B cell (primary cell): ENCODE measurements around the gene KDM3B. TPM values are rescaled to one million over a fixed set of nuclear protein-coding genes. Genes with fewer than 3 reads are reported as not detected.

ENCODE experiments used
- ATAC-seq: fragments of 200-7000 bp; cut with Tn5 transposase; one replicate; pipeline ENCODE4 v1.10.0; 2021; ENCODE audit warnings: low read depth, mild to moderate bottlenecking, moderate number of reproducible peaks, moderate library complexity
- CTCF ChIA-PET: fragments of 350-600 bp; sonication (Branson Sonifier 250); formaldehyde crosslinking; loops from one replicate; lab custom pipeline; 2021; ENCODE audit warnings: antibody characterized with exemption, inconsistent platforms; lab: Charles Lee
- POLR2A ChIA-PET: fragments of 350-600 bp; sonication (Branson Sonifier 250); formaldehyde crosslinking; loops from one replicate; lab custom pipeline; 2021; ENCODE audit warnings: antibody characterized with exemption; lab: Charles Lee
- DNase-seq: peaks from one replicate; pipeline ENCODE4 v3.0.0; 2013
- H2AFZ ChIP-seq: 2 replicates; pipeline ENCODE4 v1.6.1; 2012; ENCODE audit warnings: mild to moderate bottlenecking, low read depth, low read length; ENCODE audit not compliant: insufficient read depth, poor library complexity, severe bottlenecking
- H3K27ac ChIP-seq, 2 donors: 1 replicate in 1 of 2; 2 replicates in 1 of 2; pipeline ENCODE4 v1.5.1; 2012 to 2013; ENCODE audit warnings: low read length in 2 of 2, mild to moderate bottlenecking in 2 of 2, moderate library complexity in 1 of 2
- H3K27me3 ChIP-seq, 4 experiments: fragments of 200-600 bp in 1 of 4; sonication (generic) in 1 of 4; replicated peaks in 1 of 4; 1 replicate in 2 of 4; 2 replicates in 2 of 4; pipeline versions ENCODE4 v1.6.1 to v1.7.0; 2013 to 2016; ENCODE audit warnings: low read length in 3 of 4, mild to moderate bottlenecking in 2 of 4, mixed read lengths in 1 of 4, moderate library complexity in 1 of 4; ENCODE audit not compliant: insufficient read depth in 4 of 4, control insufficient read depth in 3 of 4; ENCODE audit errors: control extremely low read depth in 1 of 4
- H3K36me3 ChIP-seq, 2 experiments: replicated peaks in 1 of 2; 1 replicate in 1 of 2; 2 replicates in 1 of 2; pipeline versions ENCODE4 v1.6.1 to v1.7.1; 2013; ENCODE audit warnings: low read length in 1 of 2; ENCODE audit not compliant: insufficient read depth in 2 of 2, control insufficient read depth in 1 of 2; ENCODE audit errors: control extremely low read depth in 1 of 2, extremely low read depth in 1 of 2
- H3K4me1 ChIP-seq, 2 donors: fragments of 200-600 bp in 1 of 2; sonication (generic) in 1 of 2; 1 replicate in 1 of 2; 2 replicates in 1 of 2; pipeline versions ENCODE4 v1.5.1 to v1.6.1; 2013 to 2017; ENCODE audit warnings: low read length in 2 of 2; ENCODE audit not compliant: control insufficient read depth in 2 of 2, insufficient read depth in 2 of 2
- H3K4me2 ChIP-seq: replicated peaks from 2 replicates; pipeline ENCODE3; 2012; ENCODE audit warnings: mild to moderate bottlenecking, low read depth, low read length; ENCODE audit not compliant: poor library complexity, severe bottlenecking
- H3K4me3 ChIP-seq, 5 experiments: fragments of 200-600 bp in 1 of 5; sonication (generic) in 1 of 5; 1 replicate in 3 of 5; 2 replicates in 2 of 5; pipeline versions ENCODE4 v1.5.1 to v1.7.0; 2011 to 2016; ENCODE audit warnings: low read length in 4 of 5, mild to moderate bottlenecking in 4 of 5, low read depth in 2 of 5, control low read depth in 1 of 5, moderate library complexity in 1 of 5; ENCODE audit not compliant: insufficient read depth in 1 of 5; ENCODE audit errors: control extremely low read depth in 1 of 5, extremely low read depth in 1 of 5
- H3K79me2 ChIP-seq: fragments of 200-600 bp; sonication (generic); one replicate; pipeline ENCODE4 v1.6.0; 2016; ENCODE audit warnings: low read length; ENCODE audit not compliant: control insufficient read depth, insufficient read depth
- H3K9ac ChIP-seq: fragments of 200-600 bp; sonication (generic); 2 replicates; pipeline ENCODE4 v1.6.1; 2017; ENCODE audit warnings: mild to moderate bottlenecking, low read length, moderate library complexity
- H3K9me3 ChIP-seq, 3 donors: one replicate each; pipeline versions ENCODE4 v1.6.1 to v1.7.1; 2013; ENCODE audit warnings: low read length in 2 of 3; ENCODE audit not compliant: control insufficient read depth in 2 of 3, insufficient read depth in 1 of 3; ENCODE audit errors: control extremely low read depth in 1 of 3
- H4K20me1 ChIP-seq: 2 replicates; pipeline ENCODE4 v1.6.0; 2012; ENCODE audit warnings: mild to moderate bottlenecking, low read length; ENCODE audit not compliant: insufficient read depth, control insufficient read depth, poor library complexity, severe bottlenecking
- H3K27ac Mint-ChIP-seq: one replicate; pipeline ENCODE4 v1.8.0; 2021; ENCODE audit warnings: mixed read lengths
- H3K27me3 Mint-ChIP-seq: one replicate; pipeline ENCODE4 v1.8.0; 2021; ENCODE audit warnings: mixed read lengths
- H3K4me1 Mint-ChIP-seq: one replicate; pipeline ENCODE4 v1.8.0; 2021; ENCODE audit warnings: mixed read lengths
- H3K4me3 Mint-ChIP-seq: one replicate; pipeline ENCODE4 v1.8.0; 2021; ENCODE audit warnings: mixed read lengths
- H3K9me3 Mint-ChIP-seq: one replicate; pipeline ENCODE4 v1.8.0; 2022; ENCODE audit warnings: mixed read lengths; ENCODE audit not compliant: insufficient read depth
- CTCF ChIP-seq: fragments of 200-600 bp; IDR thresholded peaks from one replicate; pipeline ENCODE4 v1.8.0; 2022; ENCODE audit warnings: antibody characterized with exemption, mild to moderate bottlenecking
- EZH2 ChIP-seq: IDR thresholded peaks from 2 replicates; pipeline ENCODE4 v1.6.1; 2012; ENCODE audit warnings: borderline replicate concordance, low read depth, mild to moderate bottlenecking, moderate library complexity, low read length; ENCODE audit not compliant: insufficient read depth, poor library complexity, severe bottlenecking
- WGBS: methylation state at CpG from one replicate; pipeline ENCODE4 v1.1.5; 2013; ENCODE audit warnings: missing lambda C conversion rate; ENCODE audit not compliant: insufficient coverage; 5-methylcytosine and 5-hydroxymethylcytosine counted together
- intact Hi-C: fragments of 100-400 bp; cut with micrococcal nuclease; formaldehyde crosslinking; loops from one replicate; pipeline ENCODE4 v1.10.0; 2022
- polyA plus RNA-seq: library from polyadenylated mRNA; depleted of rRNA; stranded (reverse); fragments of >200 nt; gene quantifications from 2 replicates; pipeline ENCODE4 v1.2.3, GENCODE V29; 2012
- total RNA-seq, 2 donors: library from RNA; stranded (reverse); fragments of 120-200 nt in 1 of 2; gene quantifications; 1 replicate in 1 of 2; 2 replicates in 1 of 2; pipeline versions ENCODE4 v1.2.3 to v1.2.4, GENCODE V29; 2013 to 2022

The KDM3B gene
- total and polyA plus RNA-seq, 2 donors (not counting 1 experiment from before 2014, with no cell fraction given) = 41.8 to 99.9 TPM

GRCh38 chr5:138305797-138306196, 46.7 kb upstream of the KDM3B start:
- intact Hi-C loops = no loop called here
- no peak overlapping the region for H3K27ac Mint-ChIP-seq
- H3K27me3 Mint-ChIP-seq = no peaks in the 10 kb centered on the region

DNA sequence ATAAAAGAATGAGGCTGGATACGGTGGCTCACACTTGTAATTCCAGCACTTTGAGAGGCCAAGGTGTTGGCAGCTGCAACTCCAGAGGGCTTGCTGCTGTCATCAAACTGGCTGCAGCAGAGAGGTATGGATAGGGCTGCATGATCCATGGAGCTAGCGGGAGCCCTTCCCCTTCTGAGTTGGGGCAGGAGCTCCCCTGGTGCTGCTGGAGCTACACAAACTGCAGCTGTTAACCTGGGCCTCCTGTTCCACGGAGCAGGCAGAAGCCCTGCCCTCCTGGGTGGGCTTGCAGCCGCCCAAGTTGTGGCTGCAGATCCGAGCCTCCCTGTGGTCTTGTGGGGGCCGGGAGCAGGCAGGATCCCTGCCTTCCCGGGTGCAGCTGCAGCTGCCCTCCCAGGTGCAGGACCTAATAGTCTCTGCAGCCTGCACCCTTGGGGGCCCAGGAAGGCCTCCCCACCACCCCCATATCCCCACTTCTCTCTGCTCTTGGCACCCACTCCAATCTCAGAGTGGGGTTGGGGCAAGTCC, 36.7 kb upstream of the KDM3B start:
- Histone ChIP-seq H3K79me2 (no peaks in the 10 kb centered on the region), H3K4me3 (no peak overlapping the region), H2AFZ (no peak overlapping the region), H3K9me3 (no peaks in the 10 kb centered on the region), H3K4me2 (no peak overlapping the region), H3K36me3 (no peaks in the 10 kb centered on the region), H3K27ac (no peak overlapping the region), H3K4me1 (no peaks in the 10 kb centered on the region), H3K27me3 (no peaks in the 10 kb centered on the region), H3K9ac (no peak overlapping the region), H4K20me1 (no peaks in the 10 kb centered on the region)
- DNase-seq (no peak), ATAC-seq (no peak)
- H3K4me3 Mint-ChIP-seq = no peak overlapping the region
- intact Hi-C loops = no loop called here
- POLR2A ChIA-PET = no interaction called here
- H3K27me3 Mint-ChIP-seq = no peaks in the 10 kb centered on the region
- no peaks in the 10 kb centered on the region for H3K9me3 Mint-ChIP-seq
- CTCF ChIA-PET = no interaction called here
- WGBS = 98% methylated on average over 7 of the region's 7 CpGs
- no peaks in the 10 kb centered on the region for H3K4me1 Mint-ChIP-seq
- TF ChIP-seq CTCF = no peak
- TF ChIP-seq EZH2 = no peak
- no peak overlapping the region for H3K27ac Mint-ChIP-seq

More at GRCh38 chr5:138305797-138306196, 46.7 kb upstream of the KDM3B start:
- WGBS = no CpG with 5 or more reads among the region's 1 CpG
- no peak overlapping the region for H3K4me2 ChIP-seq
- Mint-ChIP-seq H3K4me3 (no peak overlapping the region), H3K9me3 (no peaks in the 10 kb centered on the region), H3K4me1 (no peaks in the 10 kb centered on the region)
- TF ChIP-seq CTCF = no peak
- no peak for TF ChIP-seq EZH2
- H3K4me3 ChIP-seq = no peak overlapping the region
- H3K27ac ChIP-seq = no peak overlapping the region
- H3K9me3 ChIP-seq = no peaks in the 10 kb centered on the region
- H4K20me1 ChIP-seq = no peaks in the 10 kb centered on the region
- H3K4me1 ChIP-seq = no peaks in the 10 kb centered on the region
- H2AFZ ChIP-seq = no peak overlapping the region
- DNase-seq = no peak
- no peak overlapping the region for H3K9ac ChIP-seq
- CTCF ChIA-PET = no interaction called here
- no peaks in the 10 kb centered on the region for H3K27me3 ChIP-seq
- ATAC-seq = no peak
- H3K36me3 ChIP-seq = no peaks in the 10 kb centered on the region
- POLR2A ChIA-PET = no interaction called here
- H3K79me2 ChIP-seq = no peaks in the 10 kb centered on the region
